HEK293 (cell line): ENCODE measurements around the gene NHSL2.

Source experiments
- GFI1B ChIP-seq: fragments of 450-650 bp; formaldehyde crosslinking; IDR thresholded peaks from 2 replicates; pipeline ENCODE4 v1.5.1; 2016; ENCODE audit warnings: missing biosample characterization, missing genetic modification characterization
- YY2 ChIP-seq: fragments of 450-650 bp; formaldehyde crosslinking; IDR thresholded peaks from 2 replicates; pipeline ENCODE4 v1.5.1; 2016; ENCODE audit warnings: missing biosample characterization, missing genetic modification characterization
- ZNF140 ChIP-seq: fragments of 450-650 bp; formaldehyde crosslinking; IDR thresholded peaks from 2 replicates; pipeline ENCODE4 v1.5.1; 2016; ENCODE audit warnings: missing biosample characterization, missing genetic modification characterization
- ZNF184 ChIP-seq: fragments of 450-650 bp; IDR thresholded peaks from 2 replicates; pipeline ENCODE4 v1.5.1; 2018; ENCODE audit warnings: missing biosample characterization, mild to moderate bottlenecking, missing genetic modification characterization
- ZNF561 ChIP-seq: fragments of 450-650 bp; IDR thresholded peaks from 2 replicates; pipeline ENCODE4 v1.5.1; 2018; ENCODE audit warnings: missing biosample characterization, missing genetic modification characterization, borderline replicate concordance
- ZNF596 ChIP-seq: fragments of 450-650 bp; IDR thresholded peaks from 2 replicates; pipeline ENCODE4 v1.5.0; 2018; ENCODE audit warnings: missing biosample characterization, mild to moderate bottlenecking, missing genetic modification characterization, moderate library complexity
- ZNF777 ChIP-seq: fragments of 450-650 bp; formaldehyde crosslinking; IDR thresholded peaks from 2 replicates; pipeline ENCODE4 v1.5.1; 2017; ENCODE audit warnings: missing biosample characterization, missing genetic modification characterization, borderline replicate concordance
- TF ChIP-seq, protein P1 (sequence below): fragments of 450-650 bp; formaldehyde crosslinking; IDR thresholded peaks from 2 replicates; pipeline ENCODE4 v1.5.1; 2017; ENCODE audit warnings: missing biosample characterization, missing genetic modification characterization
- TF ChIP-seq, protein P2 (sequence below): fragments of 450-650 bp; formaldehyde crosslinking; IDR thresholded peaks from 2 replicates; pipeline ENCODE4 v1.5.1; 2016; ENCODE audit warnings: missing biosample characterization, missing genetic modification characterization
- TF ChIP-seq, protein P3 (sequence below): fragments of 450-650 bp; formaldehyde crosslinking; conservative IDR thresholded peaks from 2 replicates; pipeline ENCODE4 v1.5.1; 2016; ENCODE audit warnings: low read depth, missing biosample characterization, missing genetic modification characterization
- TF ChIP-seq, protein P4 (sequence below): fragments of 450-650 bp; formaldehyde crosslinking; IDR thresholded peaks from 2 replicates; pipeline ENCODE4 v1.5.1; 2017; ENCODE audit warnings: missing biosample characterization, mild to moderate bottlenecking, missing genetic modification characterization, moderate library complexity
- TF ChIP-seq, protein P5 (sequence below): fragments of 450-650 bp; formaldehyde crosslinking; IDR thresholded peaks from 2 replicates; pipeline ENCODE4 v1.5.1; 2016; ENCODE audit warnings: missing biosample characterization, missing genetic modification characterization
- TF ChIP-seq, protein P6 (sequence below): fragments of 450-650 bp; formaldehyde crosslinking; IDR thresholded peaks from 2 replicates; pipeline ENCODE4 v1.5.1; 2016; ENCODE audit warnings: missing biosample characterization, missing genetic modification characterization
- TF ChIP-seq, protein P7 (sequence below): fragments of 450-650 bp; formaldehyde crosslinking; IDR thresholded peaks from 2 replicates; pipeline ENCODE4 v1.5.1; 2017; ENCODE audit warnings: missing biosample characterization, missing genetic modification characterization
- TF ChIP-seq, protein P8 (sequence below): fragments of 450-650 bp; formaldehyde crosslinking; IDR thresholded peaks from 2 replicates; pipeline ENCODE4 v1.5.1; 2016; ENCODE audit warnings: missing biosample characterization, missing genetic modification characterization

The NHSL2 gene

DNA sequence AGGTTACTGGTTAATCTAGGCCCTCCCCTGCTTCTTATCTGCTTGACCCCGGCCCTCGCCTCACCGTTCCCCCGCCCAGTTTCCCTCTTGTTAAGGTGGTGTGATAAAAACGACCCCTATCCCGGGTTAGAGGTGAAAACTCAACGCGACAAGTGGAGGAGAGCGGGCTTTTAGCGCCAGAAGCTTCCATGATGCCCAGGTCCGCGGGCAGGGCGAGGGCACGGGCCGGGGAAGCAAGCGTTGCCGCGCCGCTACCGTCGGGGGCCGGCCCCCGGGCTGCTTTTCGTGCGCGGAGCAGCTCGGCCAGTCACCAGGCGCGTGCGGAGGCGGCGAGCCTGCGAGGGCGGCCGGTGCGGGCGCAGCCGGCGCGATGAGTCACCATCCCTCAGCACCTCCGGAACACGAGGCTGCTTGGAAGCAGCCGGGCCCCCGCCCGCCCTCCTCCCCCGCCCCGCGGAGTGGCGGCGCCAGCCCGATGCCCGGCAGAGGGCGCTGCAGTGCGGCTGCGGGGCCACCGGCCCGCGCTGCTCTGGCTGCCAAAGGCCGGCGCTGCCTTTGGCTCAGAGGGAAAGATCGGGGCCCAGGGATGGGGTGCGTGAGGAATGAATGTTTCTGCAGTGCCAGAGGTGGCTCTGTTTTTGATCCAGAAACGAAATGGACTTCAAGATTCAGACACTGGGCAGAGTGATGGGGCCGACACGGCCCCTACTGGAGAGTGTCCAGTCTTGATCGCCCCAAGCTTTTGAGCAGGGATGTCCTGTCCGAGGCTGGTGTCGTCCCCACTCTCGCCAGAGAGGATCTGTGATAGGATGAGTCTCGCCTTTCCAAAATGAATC is 107.8 kb downstream of the NHSL2 start (continued):
- TF ChIP-seq, protein P1, sequence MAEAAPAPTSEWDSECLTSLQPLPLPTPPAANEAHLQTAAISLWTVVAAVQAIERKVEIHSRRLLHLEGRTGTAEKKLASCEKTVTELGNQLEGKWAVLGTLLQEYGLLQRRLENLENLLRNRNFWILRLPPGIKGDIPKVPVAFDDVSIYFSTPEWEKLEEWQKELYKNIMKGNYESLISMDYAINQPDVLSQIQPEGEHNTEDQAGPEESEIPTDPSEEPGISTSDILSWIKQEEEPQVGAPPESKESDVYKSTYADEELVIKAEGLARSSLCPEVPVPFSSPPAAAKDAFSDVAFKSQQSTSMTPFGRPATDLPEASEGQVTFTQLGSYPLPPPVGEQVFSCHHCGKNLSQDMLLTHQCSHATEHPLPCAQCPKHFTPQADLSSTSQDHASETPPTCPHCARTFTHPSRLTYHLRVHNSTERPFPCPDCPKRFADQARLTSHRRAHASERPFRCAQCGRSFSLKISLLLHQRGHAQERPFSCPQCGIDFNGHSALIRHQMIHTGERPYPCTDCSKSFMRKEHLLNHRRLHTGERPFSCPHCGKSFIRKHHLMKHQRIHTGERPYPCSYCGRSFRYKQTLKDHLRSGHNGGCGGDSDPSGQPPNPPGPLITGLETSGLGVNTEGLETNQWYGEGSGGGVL (tag by site-specific recombination), result peak; percentile 44; the same call in 1 of the 2 replicates
- TF ChIP-seq, protein P2, sequence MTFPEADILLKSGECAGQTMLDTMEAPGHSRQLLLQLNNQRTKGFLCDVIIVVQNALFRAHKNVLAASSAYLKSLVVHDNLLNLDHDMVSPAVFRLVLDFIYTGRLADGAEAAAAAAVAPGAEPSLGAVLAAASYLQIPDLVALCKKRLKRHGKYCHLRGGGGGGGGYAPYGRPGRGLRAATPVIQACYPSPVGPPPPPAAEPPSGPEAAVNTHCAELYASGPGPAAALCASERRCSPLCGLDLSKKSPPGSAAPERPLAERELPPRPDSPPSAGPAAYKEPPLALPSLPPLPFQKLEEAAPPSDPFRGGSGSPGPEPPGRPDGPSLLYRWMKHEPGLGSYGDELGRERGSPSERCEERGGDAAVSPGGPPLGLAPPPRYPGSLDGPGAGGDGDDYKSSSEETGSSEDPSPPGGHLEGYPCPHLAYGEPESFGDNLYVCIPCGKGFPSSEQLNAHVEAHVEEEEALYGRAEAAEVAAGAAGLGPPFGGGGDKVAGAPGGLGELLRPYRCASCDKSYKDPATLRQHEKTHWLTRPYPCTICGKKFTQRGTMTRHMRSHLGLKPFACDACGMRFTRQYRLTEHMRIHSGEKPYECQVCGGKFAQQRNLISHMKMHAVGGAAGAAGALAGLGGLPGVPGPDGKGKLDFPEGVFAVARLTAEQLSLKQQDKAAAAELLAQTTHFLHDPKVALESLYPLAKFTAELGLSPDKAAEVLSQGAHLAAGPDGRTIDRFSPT, result 0 out of 2 replicates have a peak, but pooled peaks have one; percentile 19
- TF ChIP-seq ZNF596 (peak; percentile 45; the same call in 1 of the 2 replicates), ZNF777 (tag by site-specific recombination) (peak; percentile 69; the same call in 1 of the 2 replicates), YY2 (tag by site-specific recombination) (no peak), ZNF140 (tag by site-specific recombination) (no peak), ZNF184 (0 out of 2 replicates have a peak, but pooled peaks have one; percentile 20), ZNF561 (tag by site-specific recombination) (peak; percentile 41; the same call in 1 of the 2 replicates), GFI1B (no peak)
- TF ChIP-seq, protein P3, sequence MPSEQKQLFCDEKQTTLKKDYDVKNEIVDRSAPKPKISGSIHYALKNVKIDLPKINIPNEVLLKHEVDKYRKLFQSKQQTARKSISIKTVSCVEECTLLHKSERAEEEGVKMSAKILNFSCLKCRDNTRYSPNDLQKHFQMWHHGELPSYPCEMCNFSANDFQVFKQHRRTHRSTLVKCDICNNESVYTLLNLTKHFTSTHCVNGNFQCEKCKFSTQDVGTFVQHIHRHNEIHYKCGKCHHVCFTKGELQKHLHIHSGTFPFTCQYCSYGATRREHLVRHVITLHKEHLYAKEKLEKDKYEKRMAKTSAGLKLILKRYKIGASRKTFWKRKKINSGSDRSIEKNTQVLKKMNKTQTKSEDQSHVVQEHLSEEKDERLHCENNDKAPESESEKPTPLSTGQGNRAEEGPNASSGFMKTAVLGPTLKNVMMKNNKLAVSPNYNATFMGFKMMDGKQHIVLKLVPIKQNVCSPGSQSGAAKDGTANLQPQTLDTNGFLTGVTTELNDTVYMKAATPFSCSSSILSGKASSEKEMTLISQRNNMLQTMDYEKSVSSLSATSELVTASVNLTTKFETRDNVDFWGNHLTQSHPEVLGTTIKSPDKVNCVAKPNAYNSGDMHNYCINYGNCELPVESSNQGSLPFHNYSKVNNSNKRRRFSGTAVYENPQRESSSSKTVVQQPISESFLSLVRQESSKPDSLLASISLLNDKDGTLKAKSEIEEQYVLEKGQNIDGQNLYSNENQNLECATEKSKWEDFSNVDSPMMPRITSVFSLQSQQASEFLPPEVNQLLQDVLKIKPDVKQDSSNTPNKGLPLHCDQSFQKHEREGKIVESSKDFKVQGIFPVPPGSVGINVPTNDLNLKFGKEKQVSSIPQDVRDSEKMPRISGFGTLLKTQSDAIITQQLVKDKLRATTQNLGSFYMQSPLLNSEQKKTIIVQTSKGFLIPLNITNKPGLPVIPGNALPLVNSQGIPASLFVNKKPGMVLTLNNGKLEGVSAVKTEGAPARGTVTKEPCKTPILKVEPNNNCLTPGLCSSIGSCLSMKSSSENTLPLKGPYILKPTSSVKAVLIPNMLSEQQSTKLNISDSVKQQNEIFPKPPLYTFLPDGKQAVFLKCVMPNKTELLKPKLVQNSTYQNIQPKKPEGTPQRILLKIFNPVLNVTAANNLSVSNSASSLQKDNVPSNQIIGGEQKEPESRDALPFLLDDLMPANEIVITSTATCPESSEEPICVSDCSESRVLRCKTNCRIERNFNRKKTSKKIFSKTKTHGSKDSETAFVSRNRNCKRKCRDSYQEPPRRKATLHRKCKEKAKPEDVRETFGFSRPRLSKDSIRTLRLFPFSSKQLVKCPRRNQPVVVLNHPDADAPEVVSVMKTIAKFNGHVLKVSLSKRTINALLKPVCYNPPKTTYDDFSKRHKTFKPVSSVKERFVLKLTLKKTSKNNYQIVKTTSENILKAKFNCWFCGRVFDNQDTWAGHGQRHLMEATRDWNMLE (tag by site-specific recombination), result no peak
- TF ChIP-seq, protein P4, sequence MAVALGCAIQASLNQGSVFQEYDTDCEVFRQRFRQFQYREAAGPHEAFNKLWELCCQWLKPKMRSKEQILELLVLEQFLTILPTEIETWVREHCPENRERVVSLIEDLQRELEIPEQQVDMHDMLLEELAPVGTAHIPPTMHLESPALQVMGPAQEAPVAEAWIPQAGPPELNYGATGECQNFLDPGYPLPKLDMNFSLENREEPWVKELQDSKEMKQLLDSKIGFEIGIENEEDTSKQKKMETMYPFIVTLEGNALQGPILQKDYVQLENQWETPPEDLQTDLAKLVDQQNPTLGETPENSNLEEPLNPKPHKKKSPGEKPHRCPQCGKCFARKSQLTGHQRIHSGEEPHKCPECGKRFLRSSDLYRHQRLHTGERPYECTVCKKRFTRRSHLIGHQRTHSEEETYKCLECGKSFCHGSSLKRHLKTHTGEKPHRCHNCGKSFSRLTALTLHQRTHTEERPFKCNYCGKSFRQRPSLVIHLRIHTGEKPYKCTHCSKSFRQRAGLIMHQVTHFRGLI, result peak; percentile 99
- TF ChIP-seq, protein P5, sequence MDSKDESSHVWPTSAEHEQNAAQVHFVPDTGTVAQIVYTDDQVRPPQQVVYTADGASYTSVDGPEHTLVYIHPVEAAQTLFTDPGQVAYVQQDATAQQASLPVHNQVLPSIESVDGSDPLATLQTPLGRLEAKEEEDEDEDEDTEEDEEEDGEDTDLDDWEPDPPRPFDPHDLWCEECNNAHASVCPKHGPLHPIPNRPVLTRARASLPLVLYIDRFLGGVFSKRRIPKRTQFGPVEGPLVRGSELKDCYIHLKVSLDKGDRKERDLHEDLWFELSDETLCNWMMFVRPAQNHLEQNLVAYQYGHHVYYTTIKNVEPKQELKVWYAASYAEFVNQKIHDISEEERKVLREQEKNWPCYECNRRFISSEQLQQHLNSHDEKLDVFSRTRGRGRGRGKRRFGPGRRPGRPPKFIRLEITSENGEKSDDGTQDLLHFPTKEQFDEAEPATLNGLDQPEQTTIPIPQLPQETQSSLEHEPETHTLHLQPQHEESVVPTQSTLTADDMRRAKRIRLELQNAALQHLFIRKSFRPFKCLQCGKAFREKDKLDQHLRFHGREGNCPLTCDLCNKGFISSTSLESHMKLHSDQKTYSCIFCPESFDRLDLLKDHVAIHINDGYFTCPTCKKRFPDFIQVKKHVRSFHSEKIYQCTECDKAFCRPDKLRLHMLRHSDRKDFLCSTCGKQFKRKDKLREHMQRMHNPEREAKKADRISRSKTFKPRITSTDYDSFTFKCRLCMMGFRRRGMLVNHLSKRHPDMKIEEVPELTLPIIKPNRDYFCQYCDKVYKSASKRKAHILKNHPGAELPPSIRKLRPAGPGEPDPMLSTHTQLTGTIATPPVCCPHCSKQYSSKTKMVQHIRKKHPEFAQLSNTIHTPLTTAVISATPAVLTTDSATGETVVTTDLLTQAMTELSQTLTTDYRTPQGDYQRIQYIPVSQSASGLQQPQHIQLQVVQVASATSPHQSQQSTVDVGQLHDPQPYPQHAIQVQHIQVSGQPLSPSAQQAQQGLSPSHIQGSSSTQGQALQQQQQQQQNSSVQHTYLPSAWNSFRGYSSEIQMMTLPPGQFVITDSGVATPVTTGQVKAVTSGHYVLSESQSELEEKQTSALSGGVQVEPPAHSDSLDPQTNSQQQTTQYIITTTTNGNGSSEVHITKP (tag by site-specific recombination), result no peak
- TF ChIP-seq, protein P6, sequence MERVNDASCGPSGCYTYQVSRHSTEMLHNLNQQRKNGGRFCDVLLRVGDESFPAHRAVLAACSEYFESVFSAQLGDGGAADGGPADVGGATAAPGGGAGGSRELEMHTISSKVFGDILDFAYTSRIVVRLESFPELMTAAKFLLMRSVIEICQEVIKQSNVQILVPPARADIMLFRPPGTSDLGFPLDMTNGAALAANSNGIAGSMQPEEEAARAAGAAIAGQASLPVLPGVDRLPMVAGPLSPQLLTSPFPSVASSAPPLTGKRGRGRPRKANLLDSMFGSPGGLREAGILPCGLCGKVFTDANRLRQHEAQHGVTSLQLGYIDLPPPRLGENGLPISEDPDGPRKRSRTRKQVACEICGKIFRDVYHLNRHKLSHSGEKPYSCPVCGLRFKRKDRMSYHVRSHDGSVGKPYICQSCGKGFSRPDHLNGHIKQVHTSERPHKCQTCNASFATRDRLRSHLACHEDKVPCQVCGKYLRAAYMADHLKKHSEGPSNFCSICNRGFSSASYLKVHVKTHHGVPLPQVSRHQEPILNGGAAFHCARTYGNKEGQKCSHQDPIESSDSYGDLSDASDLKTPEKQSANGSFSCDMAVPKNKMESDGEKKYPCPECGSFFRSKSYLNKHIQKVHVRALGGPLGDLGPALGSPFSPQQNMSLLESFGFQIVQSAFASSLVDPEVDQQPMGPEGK (tag by site-specific recombination), result peak; percentile 57
- TF ChIP-seq, protein P7, sequence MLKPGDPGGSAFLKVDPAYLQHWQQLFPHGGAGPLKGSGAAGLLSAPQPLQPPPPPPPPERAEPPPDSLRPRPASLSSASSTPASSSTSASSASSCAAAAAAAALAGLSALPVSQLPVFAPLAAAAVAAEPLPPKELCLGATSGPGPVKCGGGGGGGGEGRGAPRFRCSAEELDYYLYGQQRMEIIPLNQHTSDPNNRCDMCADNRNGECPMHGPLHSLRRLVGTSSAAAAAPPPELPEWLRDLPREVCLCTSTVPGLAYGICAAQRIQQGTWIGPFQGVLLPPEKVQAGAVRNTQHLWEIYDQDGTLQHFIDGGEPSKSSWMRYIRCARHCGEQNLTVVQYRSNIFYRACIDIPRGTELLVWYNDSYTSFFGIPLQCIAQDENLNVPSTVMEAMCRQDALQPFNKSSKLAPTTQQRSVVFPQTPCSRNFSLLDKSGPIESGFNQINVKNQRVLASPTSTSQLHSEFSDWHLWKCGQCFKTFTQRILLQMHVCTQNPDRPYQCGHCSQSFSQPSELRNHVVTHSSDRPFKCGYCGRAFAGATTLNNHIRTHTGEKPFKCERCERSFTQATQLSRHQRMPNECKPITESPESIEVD (tag by site-specific recombination), result no peak
- TF ChIP-seq, protein P8, sequence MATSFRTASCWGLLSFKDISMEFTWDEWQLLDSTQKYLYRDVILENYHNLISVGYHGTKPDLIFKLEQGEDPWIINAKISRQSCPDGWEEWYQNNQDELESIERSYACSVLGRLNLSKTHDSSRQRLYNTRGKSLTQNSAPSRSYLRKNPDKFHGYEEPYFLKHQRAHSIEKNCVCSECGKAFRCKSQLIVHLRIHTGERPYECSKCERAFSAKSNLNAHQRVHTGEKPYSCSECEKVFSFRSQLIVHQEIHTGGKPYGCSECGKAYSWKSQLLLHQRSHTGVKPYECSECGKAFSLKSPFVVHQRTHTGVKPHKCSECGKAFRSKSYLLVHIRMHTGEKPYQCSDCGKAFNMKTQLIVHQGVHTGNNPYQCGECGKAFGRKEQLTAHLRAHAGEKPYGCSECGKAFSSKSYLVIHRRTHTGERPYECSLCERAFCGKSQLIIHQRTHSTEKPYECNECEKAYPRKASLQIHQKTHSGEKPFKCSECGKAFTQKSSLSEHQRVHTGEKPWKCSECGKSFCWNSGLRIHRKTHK (tag by site-specific recombination), result no peak
